Trophoblast cell (in vitro differentiated cells and primary cell): Measurements from ENCODE around the gene RAD51D.

Source experiments
- DNase-seq, 2 donors: peaks; one replicate each; pipeline ENCODE4 v3.0.0-alpha.2; 2016
- H2AFZ ChIP-seq: 2 replicates; pipeline ENCODE4 v1.6.1; 2013; ENCODE audit warnings: low read length, moderate library complexity, mild to moderate bottlenecking; ENCODE audit not compliant: insufficient read depth, poor library complexity
- H2AK5ac ChIP-seq: 2 replicates; pipeline ENCODE4 v1.6.1; 2013; ENCODE audit warnings: mild to moderate bottlenecking, low read length
- H2BK120ac ChIP-seq: 2 replicates; pipeline ENCODE4 v1.6.1; 2013; ENCODE audit warnings: low read length, mild to moderate bottlenecking, moderate library complexity; ENCODE audit not compliant: insufficient read depth, poor library complexity
- H2BK12ac ChIP-seq: 2 replicates; pipeline ENCODE4 v1.6.1; 2013; ENCODE audit warnings: mild to moderate bottlenecking, low read length, moderate library complexity
- H2BK5ac ChIP-seq: 2 replicates; pipeline ENCODE4 v1.6.1; 2013; ENCODE audit warnings: low read length, low read depth, moderate library complexity, mild to moderate bottlenecking; ENCODE audit not compliant: poor library complexity
- H3K14ac ChIP-seq: 2 replicates; pipeline ENCODE4 v1.6.1; 2013; ENCODE audit warnings: mild to moderate bottlenecking, low read length
- H3K18ac ChIP-seq: 2 replicates; pipeline ENCODE4 v1.6.1; 2013; ENCODE audit warnings: mild to moderate bottlenecking, low read length
- H3K23ac ChIP-seq: 2 replicates; pipeline ENCODE4 v1.6.1; 2013; ENCODE audit warnings: low read length
- H3K27ac ChIP-seq: 2 replicates; pipeline ENCODE4 v1.5.1; 2013; ENCODE audit warnings: low read depth, mild to moderate bottlenecking, inconsistent platforms, low read length, moderate library complexity
- H3K27me3 ChIP-seq: 2 replicates; pipeline ENCODE4 v1.6.1; 2013; ENCODE audit warnings: inconsistent platforms, mild to moderate bottlenecking, low read length, moderate library complexity; ENCODE audit not compliant: insufficient read depth
- H3K36me3 ChIP-seq, 2 experiments: 1 replicate in 1 of 2; 2 replicates in 1 of 2; pipeline ENCODE4 v1.6.1; 2013; ENCODE audit warnings: low read length in 2 of 2, mild to moderate bottlenecking in 2 of 2, moderate library complexity in 1 of 2; ENCODE audit not compliant: insufficient read depth in 2 of 2, control insufficient read depth in 1 of 2
- H3K4ac ChIP-seq: 2 replicates; pipeline ENCODE4 v1.6.1; 2013; ENCODE audit warnings: low read depth, mild to moderate bottlenecking, low read length, moderate library complexity
- H3K4me1 ChIP-seq, 2 experiments: 1 replicate in 1 of 2; 2 replicates in 1 of 2; pipeline ENCODE4 v1.6.1; 2013; ENCODE audit warnings: low read length in 2 of 2, mild to moderate bottlenecking in 2 of 2, moderate library complexity in 1 of 2; ENCODE audit not compliant: insufficient read depth in 2 of 2, control insufficient read depth in 1 of 2
- H3K4me2 ChIP-seq: 2 replicates; pipeline ENCODE4 v1.6.1; 2013; ENCODE audit warnings: inconsistent platforms, mild to moderate bottlenecking, low read length, moderate library complexity
- H3K4me3 ChIP-seq: 2 replicates; pipeline ENCODE4 v1.5.1; 2013; ENCODE audit warnings: mild to moderate bottlenecking, low read depth, low read length, inconsistent platforms
- H3K79me1 ChIP-seq: one replicate; pipeline ENCODE4 v1.6.1; 2013; ENCODE audit warnings: low read length
- H3K79me2 ChIP-seq: 2 replicates; pipeline ENCODE4 v1.6.1; 2013; ENCODE audit warnings: low read length, mild to moderate bottlenecking; ENCODE audit not compliant: control insufficient read depth, insufficient read depth, poor library complexity
- H3K9ac ChIP-seq: 2 replicates; pipeline ENCODE4 v1.6.1; 2013; ENCODE audit warnings: mild to moderate bottlenecking, low read length
- H3K9me3 ChIP-seq: 2 replicates; pipeline ENCODE4 v1.6.1; 2013; ENCODE audit warnings: low read depth, mild to moderate bottlenecking, control low read depth, inconsistent platforms, low read length; ENCODE audit not compliant: insufficient read depth
- H4K12ac ChIP-seq: 2 replicates; pipeline ENCODE4 v1.6.1; 2013; ENCODE audit warnings: low read depth, mild to moderate bottlenecking, low read length, moderate library complexity
- H4K8ac ChIP-seq: 2 replicates; pipeline ENCODE4 v1.6.1; 2013; ENCODE audit warnings: low read depth, mild to moderate bottlenecking, low read length, moderate library complexity
- H4K91ac ChIP-seq: one replicate; pipeline ENCODE4 v1.6.1; 2013; ENCODE audit warnings: low read depth, mild to moderate bottlenecking, low read length, moderate library complexity
- WGBS: extraction: QIAGEN DNeasy Blood & Tissue Kit; methylation state at CpG from one replicate; pipeline ENCODE4 v1.1.7; 2013; ENCODE audit warnings: missing lambda C conversion rate; ENCODE audit not compliant: insufficient read length, insufficient coverage; ENCODE audit errors: extremely low coverage; 5-methylcytosine and 5-hydroxymethylcytosine counted together

The RAD51D gene

DNA sequence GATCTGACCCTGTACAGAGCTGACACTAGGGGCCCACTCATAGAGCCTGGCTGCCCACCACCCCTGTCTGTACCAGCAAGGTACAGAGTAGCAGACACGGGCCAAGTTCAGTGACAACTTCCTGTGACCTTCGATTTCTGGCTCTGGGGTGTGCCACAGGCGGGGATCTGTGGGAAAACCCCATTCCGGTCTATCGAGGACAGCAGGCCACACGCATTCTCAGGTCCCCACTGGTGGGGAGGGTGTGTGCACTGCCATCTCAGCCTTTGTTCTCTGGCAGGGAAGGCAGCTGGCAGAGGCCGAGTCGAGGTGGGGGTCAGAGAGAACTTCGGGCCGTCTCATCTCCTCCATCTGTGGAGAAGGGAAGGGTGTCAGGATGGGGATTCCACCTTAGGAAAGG lies 12.4 kb upstream of the RAD51D start:
- no peak overlapping the region for H3K18ac ChIP-seq
- no peak overlapping the region for H3K14ac ChIP-seq
- no peak overlapping the region for H3K4me3 ChIP-seq
- H4K12ac ChIP-seq = no peak overlapping the region
- H2BK5ac ChIP-seq = no peak overlapping the region
- H2BK12ac ChIP-seq = no peak overlapping the region
- no peaks in the 10 kb centered on the region for H3K4me1 ChIP-seq
- H3K9me3 ChIP-seq = peaks cover 4% of the 10 kb centered on the region
- no peak overlapping the region for H3K9ac ChIP-seq
- H3K79me1 ChIP-seq = no peaks in the 10 kb centered on the region
- H3K36me3 ChIP-seq = peaks cover 53 to 61% of the 10 kb centered on the region in 2 experiments
- H3K4ac ChIP-seq = no peak overlapping the region
- H2AK5ac ChIP-seq = no peak overlapping the region
- H2AFZ ChIP-seq = no peak overlapping the region
- H2BK120ac ChIP-seq = no peak overlapping the region
- H3K27ac ChIP-seq = no peak overlapping the region
- H3K4me2 ChIP-seq = no peak overlapping the region
- H4K91ac ChIP-seq = no peak overlapping the region
- H3K27me3 ChIP-seq = no peaks in the 10 kb centered on the region
- H3K79me2 ChIP-seq = no peaks in the 10 kb centered on the region
- WGBS = no CpG with 5 or more reads among the region's 10 CpGs
- no peak overlapping the region for H3K23ac ChIP-seq
- no peak overlapping the region for H4K8ac ChIP-seq
- no peak for DNase-seq

DNA sequence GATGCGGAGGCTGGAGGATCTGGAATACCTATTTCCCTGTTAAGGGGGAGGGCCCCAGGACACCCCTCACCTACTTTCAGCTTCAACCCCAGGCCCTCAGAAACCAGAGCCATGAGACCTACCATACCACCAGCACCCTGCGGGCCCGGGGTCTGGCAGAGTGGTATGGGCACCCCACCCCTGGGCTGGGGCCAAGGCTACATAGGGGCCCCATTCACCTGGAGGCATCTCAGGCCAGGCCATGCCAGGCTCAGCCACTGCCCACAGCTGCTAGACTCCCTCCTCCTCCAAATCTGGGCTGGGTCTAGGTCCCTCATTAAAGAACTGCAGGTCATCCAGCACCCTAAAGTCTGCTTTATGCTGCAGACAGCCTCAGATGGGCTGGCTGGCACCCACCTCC lies 10.7 kb upstream of the RAD51D start:
- H3K79me1 ChIP-seq = no peaks in the 10 kb centered on the region
- peaks cover 4% of the 10 kb centered on the region for H3K9me3 ChIP-seq
- peaks cover 41 to 48% of the 10 kb centered on the region in 2 experiments for H3K36me3 ChIP-seq
- no peak overlapping the region for H2BK5ac ChIP-seq
- no peak overlapping the region for H2AK5ac ChIP-seq
- H3K18ac ChIP-seq = no peak overlapping the region
- no peak overlapping the region for H2AFZ ChIP-seq
- no peak overlapping the region for H3K9ac ChIP-seq
- H2BK12ac ChIP-seq = no peak overlapping the region
- H4K8ac ChIP-seq = no peak overlapping the region
- no peak overlapping the region for H2BK120ac ChIP-seq
- no peak for DNase-seq
- H4K91ac ChIP-seq = no peak overlapping the region
- no peaks in the 10 kb centered on the region for H3K4me1 ChIP-seq
- no CpG with 5 or more reads among the region's 3 CpGs for WGBS
- H3K27ac ChIP-seq = no peak overlapping the region
- no peak overlapping the region for H3K4me2 ChIP-seq
- no peaks in the 10 kb centered on the region for H3K79me2 ChIP-seq
- H4K12ac ChIP-seq = no peak overlapping the region
- H3K14ac ChIP-seq = no peak overlapping the region
- H3K27me3 ChIP-seq = no peaks in the 10 kb centered on the region
- no peak overlapping the region for H3K4me3 ChIP-seq
- H3K23ac ChIP-seq = no peak overlapping the region
- no peak overlapping the region for H3K4ac ChIP-seq

DNA sequence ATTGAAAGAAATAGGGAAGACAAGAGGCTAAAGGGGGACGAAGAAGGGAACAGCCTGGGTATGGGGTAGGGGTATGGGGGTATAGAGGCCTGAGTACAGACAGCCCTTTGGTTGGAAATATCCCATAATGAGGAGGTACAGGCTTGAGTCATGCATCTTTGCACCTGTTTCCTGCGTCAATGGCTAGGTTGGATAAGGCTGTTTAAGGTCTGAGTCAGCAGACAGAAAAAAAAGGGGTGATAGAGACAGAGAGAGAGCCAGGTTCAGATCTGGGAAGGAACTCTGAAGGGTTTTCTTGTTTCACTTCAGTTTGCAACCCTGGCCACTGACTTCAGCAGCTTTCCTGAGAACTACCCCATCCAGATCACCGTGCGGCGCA lies 10.3 kb upstream of the RAD51D start:
- no peaks in the 10 kb centered on the region for H3K27me3 ChIP-seq
- H2BK5ac ChIP-seq = no peak overlapping the region
- no peak overlapping the region for H3K23ac ChIP-seq
- no peak overlapping the region for H4K12ac ChIP-seq
- no peak overlapping the region for H3K14ac ChIP-seq
- no peak overlapping the region for H3K27ac ChIP-seq
- WGBS = no CpG with 5 or more reads among the region's 5 CpGs
- no peak for DNase-seq
- H3K4ac ChIP-seq = no peak overlapping the region
- H2BK120ac ChIP-seq = no peak overlapping the region
- H3K9ac ChIP-seq = no peak overlapping the region
- no peak overlapping the region for H3K4me3 ChIP-seq
- H3K4me2 ChIP-seq = no peak overlapping the region
- H2AFZ ChIP-seq = no peak overlapping the region
- H3K79me1 ChIP-seq = no peaks in the 10 kb centered on the region
- no peak overlapping the region for H3K18ac ChIP-seq
- H3K4me1 ChIP-seq = no peaks in the 10 kb centered on the region
- no peak overlapping the region for H4K91ac ChIP-seq
- H3K36me3 ChIP-seq = peaks cover 37 to 44% of the 10 kb centered on the region in 2 experiments
- H2BK12ac ChIP-seq = no peak overlapping the region
- H3K9me3 ChIP-seq = no peaks in the 10 kb centered on the region
- no peak overlapping the region for H2AK5ac ChIP-seq
- no peaks in the 10 kb centered on the region for H3K79me2 ChIP-seq
- no peak overlapping the region for H4K8ac ChIP-seq

DNA sequence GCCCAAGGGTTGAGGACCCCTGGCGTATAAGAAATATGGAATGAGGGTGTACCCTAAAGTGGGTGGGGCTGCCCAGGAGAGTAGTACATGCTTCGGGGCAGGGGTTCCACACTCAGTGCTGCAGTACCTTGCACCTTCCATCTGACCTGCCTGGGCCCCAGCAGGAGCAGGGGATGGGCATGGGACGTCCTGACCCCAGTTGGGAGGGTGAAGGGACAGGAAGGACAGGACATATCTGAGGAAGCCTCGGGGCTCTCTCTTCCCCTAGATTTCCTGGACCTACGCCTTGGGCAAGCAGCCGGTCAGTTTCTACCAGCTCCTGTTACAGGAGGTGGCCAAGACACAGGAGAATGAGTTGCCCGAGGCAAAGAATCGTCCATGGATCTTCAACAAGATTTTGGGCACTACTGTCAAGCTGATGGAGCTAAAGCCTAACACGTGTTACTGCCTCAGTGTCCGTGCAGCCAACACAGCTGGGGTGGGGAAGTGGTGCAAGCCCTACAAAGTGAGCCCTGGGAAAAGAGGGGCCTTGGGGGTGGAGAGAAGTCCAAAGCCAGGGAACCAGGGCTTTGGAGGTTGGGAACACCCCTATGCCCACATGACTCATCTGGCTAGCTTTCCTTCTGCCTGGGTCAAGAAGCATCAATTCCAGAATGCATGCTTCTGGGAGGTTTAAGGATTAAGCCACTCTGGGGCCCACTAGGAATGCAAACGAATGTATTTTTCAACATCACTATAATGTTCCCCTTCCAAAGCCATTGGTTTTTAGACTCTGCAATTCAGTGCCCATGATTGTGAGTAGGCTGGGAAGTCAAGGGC lies 9.7 kb upstream of the RAD51D start:
- H3K23ac ChIP-seq = no peak overlapping the region
- H3K79me2 ChIP-seq = no peaks in the 10 kb centered on the region
- no peaks in the 10 kb centered on the region for H3K4me1 ChIP-seq
- H3K27ac ChIP-seq = no peak overlapping the region
- H3K27me3 ChIP-seq = no peaks in the 10 kb centered on the region
- no peak overlapping the region for H3K4me2 ChIP-seq
- no peak overlapping the region for H2AK5ac ChIP-seq
- H2BK5ac ChIP-seq = no peak overlapping the region
- no peak overlapping the region for H4K12ac ChIP-seq
- H3K79me1 ChIP-seq = no peaks in the 10 kb centered on the region
- no peak overlapping the region for H2BK120ac ChIP-seq
- H4K8ac ChIP-seq = no peak overlapping the region
- no peak overlapping the region for H3K18ac ChIP-seq
- H3K9ac ChIP-seq = no peak overlapping the region
- H3K36me3 ChIP-seq = peaks cover 31 to 38% of the 10 kb centered on the region in 2 experiments
- WGBS = no CpG with 5 or more reads among the region's 11 CpGs
- DNase-seq = no peak
- no peak overlapping the region for H2AFZ ChIP-seq
- H3K4me3 ChIP-seq = no peak overlapping the region
- no peak overlapping the region for H4K91ac ChIP-seq
- no peak overlapping the region for H3K14ac ChIP-seq
- H3K4ac ChIP-seq = no peak overlapping the region
- no peaks in the 10 kb centered on the region for H3K9me3 ChIP-seq
- no peak overlapping the region for H2BK12ac ChIP-seq
